ENCODE data around the gene GALNT9.

The GALNT9 gene

DNA sequence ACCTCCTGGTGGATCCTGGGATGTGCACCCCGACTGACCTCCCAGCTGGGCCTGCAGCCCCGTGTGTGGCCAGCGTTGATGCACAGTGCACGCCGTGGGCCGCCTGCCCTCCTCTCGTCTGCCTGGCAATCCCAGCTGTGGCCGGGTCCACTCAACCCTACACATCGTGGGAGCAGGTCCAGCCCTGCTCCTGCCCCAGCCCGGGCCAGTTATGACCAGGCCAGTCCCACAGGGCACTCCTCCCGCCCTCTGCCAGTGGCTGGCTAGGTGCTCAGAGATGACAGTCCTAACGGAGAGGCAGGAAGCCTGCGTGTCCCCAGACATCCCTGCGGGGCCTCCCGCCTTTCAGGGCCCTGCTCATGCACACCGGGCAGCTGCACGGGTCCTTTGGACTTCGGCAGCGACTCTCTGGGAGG is 10.8 kb downstream of the GALNT9 start:
- TF ChIP-seq, protein P1, sequence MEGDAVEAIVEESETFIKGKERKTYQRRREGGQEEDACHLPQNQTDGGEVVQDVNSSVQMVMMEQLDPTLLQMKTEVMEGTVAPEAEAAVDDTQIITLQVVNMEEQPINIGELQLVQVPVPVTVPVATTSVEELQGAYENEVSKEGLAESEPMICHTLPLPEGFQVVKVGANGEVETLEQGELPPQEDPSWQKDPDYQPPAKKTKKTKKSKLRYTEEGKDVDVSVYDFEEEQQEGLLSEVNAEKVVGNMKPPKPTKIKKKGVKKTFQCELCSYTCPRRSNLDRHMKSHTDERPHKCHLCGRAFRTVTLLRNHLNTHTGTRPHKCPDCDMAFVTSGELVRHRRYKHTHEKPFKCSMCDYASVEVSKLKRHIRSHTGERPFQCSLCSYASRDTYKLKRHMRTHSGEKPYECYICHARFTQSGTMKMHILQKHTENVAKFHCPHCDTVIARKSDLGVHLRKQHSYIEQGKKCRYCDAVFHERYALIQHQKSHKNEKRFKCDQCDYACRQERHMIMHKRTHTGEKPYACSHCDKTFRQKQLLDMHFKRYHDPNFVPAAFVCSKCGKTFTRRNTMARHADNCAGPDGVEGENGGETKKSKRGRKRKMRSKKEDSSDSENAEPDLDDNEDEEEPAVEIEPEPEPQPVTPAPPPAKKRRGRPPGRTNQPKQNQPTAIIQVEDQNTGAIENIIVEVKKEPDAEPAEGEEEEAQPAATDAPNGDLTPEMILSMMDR (IDR thresholded peaks at IDR 0.05; ENCODE audit: extremely low read depth, missing control alignments) = no peak
- DNase-seq (ENCODE audit: low spot score) = no peak

DNA sequence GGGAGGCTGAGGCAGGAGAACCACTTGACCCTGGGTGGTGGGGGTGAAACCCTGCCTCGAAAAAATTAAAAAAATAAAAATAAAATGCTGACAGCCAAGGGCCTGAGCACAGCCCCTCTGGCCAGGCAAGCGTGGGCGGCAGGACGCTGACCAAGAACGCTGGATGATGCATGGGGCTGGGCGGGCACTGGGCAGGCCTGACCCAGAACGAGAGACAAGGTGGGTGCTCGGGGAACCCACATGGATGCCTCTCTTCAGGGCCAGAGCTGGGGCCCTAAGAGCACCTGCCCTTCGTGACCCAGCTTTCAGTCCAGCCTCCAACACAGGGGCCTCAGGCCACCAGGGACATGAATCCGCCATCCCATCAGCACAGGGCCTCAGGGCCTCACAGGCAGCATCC is 11.3 kb downstream of the GALNT9 start:
- DNase-seq (ENCODE audit: low spot score) = no peak
- TF ChIP-seq, protein P1 (IDR thresholded peaks at IDR 0.05; ENCODE audit: extremely low read depth, missing control alignments) = no peak

DNA sequence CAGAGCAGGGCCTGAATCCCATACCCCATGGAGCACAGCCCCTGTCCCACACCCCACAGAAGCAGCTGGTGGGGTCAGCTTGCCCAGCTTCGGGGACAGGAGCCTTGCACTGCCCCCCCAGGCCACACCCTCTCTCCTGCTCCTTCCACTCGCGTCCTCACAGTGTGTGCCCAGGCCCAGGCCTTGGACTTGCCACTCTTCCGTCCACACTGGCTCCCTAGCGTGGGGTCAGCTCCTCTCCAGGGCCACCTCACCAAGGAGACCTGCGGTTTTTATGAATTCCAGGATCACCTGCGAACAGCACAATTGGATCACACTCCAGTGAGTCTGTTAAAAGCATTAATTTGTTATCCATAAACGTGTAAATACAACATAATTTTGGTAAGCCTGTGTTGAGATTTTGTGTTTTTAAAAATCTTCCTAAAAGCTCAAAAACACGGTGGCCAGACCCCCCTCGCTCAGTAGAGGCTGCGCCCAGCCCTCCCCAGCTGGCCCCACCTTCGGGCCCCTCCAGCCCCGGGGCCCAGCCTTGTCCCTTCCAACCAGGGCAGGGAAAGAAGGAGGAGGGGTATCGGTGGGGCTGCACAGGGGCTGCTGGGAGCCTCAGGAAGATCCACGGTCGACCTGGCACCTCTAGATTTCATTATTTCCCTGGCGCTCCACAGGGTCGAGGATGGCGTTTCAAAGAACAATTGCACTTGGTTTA is 12.0 kb downstream of the GALNT9 start:
- TF ChIP-seq, protein P1 (IDR thresholded peaks at IDR 0.05; ENCODE audit: extremely low read depth, missing control alignments) = no peak
- no peak for DNase-seq (ENCODE audit: low spot score)

DNA sequence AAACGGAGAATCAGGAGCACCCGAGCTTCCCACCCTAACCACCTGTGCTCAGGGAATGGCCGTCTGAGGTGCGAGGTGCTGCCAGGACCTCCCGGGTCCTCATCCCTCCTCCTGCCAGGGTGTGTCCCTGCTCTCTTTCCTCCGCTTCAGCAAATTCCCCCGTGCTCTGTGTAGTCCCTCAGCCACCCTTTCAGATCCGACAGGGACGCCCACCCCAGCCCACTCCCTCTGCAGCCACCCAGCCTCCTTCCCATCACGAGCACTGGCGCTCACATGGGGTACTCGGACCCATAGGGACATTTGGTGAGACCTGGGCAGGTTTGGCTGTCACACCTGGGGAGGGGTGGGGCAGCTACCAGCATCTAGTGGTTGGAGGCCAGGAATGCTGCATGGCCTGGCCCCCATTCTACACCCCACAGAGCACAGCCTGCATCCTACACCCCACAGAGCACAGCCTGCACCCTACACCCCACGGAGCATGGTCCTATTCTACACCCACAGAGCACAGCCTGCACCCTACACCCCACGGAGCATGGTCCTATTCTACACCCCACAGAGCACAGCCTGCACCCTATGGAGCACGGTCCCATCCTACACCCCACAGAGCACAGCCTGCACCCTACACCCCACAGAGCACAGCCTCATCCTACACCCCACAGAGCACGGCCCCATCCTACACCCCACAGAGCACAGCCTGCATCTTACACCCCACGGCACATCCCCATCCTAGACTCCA is 12.7 kb downstream of the GALNT9 start:
- TF ChIP-seq, protein P1 (IDR thresholded peaks at IDR 0.05; ENCODE audit: extremely low read depth, missing control alignments) = no peak

DNA sequence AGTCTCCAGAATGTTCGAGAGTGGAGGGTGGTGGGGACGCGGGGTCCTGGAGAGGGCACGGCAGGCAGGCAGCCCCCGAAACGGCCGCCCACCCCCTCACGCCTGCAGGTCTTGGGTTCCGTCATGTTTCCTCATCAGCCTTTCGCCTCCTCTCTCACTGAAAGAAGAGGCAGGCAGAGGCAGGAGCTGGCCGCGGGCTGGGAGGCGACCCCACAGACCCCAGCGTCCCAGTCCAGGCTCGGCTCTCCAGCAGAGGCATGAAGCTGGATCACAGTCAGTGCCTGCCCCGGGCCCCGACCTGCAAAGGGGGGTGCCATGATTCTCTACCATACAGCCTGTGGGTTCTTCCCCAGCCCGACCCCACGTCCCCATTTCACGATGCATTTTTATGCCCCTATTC is 13.4 kb downstream of the GALNT9 start:
- TF ChIP-seq, protein P1 (IDR thresholded peaks at IDR 0.05; ENCODE audit: extremely low read depth, missing control alignments) = no peak
- DNase-seq (ENCODE audit: low spot score) = no peak

More for the DNA sequence above, 12.7 kb downstream of the GALNT9 start:
- DNase-seq (ENCODE audit: low spot score) = no peak

DNA sequence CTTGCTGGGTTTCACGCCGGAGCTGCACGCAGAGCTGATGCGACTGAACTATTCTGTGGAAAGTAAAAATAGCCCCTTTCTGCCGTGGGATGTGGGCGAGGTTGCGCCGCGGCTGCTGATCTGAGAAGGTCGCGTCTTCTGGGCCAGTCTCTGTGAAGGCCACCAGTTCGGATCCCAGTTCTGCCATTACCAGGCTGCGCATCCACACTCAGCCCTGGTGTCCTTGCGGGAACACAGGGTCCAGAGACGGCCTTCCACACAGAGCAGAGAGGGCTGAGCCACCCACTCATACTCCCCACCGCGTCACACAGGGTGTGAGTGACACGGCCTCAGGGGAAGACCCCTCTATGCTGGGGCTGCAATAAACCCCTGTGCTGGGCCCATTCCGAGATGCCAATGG is 13.9 kb downstream of the GALNT9 start:
- no peak for DNase-seq (ENCODE audit: low spot score)
- TF ChIP-seq, protein P1 (IDR thresholded peaks at IDR 0.05; ENCODE audit: extremely low read depth, missing control alignments) = no peak

DNA sequence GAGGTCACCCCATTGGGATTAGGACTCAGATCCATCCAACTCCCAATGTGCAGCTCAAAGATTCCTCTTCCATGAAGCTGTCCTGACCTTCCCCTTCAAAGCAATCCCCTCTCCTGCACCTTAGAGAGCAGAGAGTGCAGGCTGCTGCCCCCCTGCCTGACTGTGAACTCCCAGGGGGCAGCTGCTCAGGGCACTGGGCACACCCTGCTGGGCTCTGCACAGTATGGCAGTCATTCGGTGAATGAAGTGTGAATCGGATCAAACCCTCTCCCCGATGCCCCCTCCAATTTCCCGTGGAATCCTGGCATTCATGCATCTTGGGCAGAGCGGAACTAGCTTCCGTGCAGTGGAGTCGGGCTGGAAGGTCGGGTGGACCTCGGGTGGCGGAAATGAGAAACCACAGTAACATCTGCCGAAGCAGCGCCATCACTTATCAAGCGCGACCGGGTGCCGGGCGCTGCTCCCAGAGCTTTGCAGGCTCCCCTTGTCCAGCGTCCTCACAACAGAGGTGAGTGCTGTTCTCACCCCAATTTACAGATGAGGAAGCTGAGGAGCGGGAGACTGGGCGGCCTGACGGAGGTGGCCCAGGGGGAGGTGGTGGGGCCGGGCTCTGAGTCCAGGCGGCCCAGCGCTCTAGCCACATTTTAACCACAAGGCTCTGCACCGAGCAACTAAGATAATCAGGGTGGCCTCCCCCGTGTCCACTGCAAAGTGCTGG is 14.7 kb downstream of the GALNT9 start:
- TF ChIP-seq, protein P1 (IDR thresholded peaks at IDR 0.05; ENCODE audit: extremely low read depth, missing control alignments) = no peak
- no peak for DNase-seq (ENCODE audit: low spot score)

Measured in GM20000 (cell line).